NCI-H2196 treated with DMSO at 0.1 percent for 48 hours (cell line): ENCODE data around the gene TNS4.

Source experiments
- DNase-seq: peaks from one replicate; lab custom pipeline; 2025; ENCODE audit not compliant: unreplicated experiment; lab: John Stamatoyannopoulos, UW

TNS4 gene

DNA sequence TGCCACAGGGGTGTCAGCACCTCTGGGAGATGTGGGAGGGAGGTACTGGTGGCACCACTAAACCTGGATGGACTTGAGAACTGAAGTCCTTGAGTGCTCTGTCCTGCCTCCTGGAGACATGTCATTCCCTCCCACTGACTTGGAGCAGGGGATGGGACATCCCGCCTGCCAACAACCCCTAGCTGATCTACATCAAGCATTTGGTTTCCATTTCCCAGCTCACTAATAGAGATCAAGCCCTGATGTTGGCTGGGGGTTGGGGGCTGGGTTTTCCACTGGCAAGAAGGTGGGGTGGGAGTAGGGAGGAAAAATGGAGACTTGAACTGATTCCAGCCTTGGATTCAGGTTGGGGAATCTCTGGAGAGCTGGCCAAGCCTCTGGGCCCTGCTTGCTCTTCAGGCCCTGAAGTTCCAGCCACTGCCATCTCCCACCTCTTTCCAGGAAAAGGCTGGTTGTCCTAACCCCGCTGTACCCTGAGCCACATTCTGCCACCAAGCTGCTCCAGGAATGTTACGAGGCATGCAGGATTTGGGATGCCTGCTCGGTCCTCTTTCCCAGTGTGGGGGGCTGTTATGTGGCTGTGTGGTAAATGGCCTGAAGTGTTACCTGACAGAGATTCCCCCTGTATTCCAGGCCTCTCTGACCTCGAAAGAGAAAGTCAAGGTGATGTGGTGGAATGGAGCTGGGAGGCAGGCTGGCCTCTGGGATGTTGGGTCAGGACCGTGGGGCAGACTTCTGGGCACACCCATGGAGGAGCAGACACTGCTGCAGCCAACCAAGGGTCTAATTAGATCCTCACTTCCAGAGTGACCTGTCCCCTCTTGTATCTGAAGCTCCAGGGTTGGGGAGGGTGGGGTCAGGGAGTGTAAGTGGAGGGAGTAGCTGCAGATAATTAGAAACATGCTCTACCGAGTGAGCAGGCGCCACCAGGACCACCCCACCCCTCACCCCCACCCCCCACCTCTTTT, 41.5 kb downstream of the TNS4 start:
- no peak for DNase-seq

DNA sequence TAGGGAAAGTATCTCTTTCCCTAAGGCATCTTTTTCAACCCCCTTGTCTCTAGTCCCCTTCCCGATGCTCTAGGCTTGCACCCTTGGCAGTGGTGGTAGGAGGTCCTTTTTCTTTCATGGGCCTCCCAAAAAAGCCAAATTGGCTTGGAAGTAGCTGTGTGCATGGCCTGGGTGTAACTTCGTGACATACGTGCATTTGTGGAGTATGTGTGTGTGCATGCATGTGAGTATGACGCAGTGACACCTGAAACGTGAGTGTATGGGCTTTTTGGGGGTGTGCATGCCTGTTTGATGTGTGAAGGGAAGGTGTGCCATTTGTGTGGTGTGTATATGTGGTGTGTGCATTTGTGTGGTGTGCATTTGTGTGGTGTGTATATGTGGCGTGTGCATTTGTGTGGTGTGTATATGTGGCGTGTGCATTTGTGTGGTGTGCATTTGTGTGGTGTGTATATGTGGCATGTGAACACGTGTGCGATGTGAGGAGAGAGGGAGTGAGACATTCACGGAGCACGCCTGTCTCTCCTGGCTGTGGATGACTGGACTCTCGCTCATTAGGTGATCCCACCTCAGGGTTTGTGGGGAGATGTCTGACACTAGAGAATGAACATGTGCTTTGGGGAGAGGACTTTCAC, 42.5 kb downstream of the TNS4 start:
- no peak for DNase-seq

DNA sequence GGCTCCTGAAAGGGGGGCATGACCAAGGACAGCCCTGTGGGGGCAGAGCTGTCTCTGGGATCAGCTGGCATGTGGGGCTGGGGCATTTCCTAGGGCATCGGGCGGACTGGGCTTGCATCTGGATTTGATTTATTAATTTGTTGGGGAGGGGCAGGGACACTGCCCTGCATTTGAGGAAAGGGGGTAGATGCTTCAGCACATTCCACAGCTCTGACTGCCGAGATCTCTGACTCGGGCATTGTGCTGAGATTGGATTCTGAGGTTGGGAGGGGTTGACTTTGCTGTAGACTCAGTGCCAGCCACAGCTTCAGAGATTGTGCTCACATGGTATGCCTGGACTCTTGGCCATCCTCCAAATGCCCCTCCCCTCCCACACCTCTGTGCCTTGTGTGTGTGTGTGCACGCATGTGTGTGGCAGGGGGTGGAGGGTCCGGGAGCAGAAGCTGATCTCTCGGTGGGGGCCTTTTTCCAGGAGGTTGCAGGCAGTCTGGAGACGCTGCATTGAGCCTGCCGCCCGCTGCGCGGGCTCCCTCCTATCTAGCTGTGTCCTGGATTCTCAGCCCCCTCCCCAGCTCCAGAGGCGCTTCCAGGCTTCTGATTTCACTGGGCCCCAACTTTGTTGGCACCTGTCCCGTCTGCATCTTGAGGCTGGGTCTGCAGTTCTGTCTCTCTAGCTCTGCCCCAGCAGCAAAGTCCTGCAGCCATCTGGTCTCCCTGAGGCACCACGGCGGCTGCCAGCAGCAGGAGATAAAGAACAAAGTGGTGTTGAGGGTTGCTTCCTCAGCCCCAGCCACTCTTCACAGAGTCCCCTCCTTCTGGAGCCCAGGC, 43.2 kb downstream of the TNS4 start:
- DNase-seq, result no peak

DNA sequence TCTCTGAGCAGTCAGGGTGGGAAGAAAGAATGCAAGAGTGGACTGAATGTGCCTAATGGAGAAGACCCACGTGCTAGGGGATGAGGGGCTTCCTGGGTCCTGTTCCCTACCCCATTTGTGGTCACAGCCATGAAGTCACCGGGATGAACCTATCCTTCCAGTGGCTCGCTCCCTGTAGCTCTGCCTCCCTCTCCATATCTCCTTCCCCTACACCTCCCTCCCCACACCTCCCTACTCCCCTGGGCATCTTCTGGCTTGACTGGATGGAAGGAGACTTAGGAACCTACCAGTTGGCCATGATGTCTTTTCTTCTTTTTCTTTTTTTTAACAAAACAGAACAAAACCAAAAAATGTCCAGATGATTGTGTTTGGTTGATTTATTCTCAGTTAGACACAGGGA, 44.1 kb downstream of the TNS4 start:
- no peak for DNase-seq

DNA sequence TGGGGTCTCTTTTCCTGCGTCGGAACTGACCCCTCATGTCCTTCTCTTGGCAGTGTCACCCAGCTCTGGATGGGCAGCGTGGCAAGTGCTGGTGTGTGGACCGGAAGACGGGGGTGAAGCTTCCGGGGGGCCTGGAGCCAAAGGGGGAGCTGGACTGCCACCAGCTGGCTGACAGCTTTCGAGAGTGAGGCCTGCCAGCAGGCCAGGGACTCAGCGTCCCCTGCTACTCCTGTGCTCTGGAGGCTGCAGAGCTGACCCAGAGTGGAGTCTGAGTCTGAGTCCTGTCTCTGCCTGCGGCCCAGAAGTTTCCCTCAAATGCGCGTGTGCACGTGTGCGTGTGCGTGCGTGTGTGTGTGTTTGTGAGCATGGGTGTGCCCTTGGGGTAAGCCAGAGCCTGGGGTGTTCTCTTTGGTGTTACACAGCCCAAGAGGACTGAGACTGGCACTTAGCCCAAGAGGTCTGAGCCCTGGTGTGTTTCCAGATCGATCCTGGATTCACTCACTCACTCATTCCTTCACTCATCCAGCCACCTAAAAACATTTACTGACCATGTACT, 44.9 kb downstream of the TNS4 start:
- no peak for DNase-seq

DNA sequence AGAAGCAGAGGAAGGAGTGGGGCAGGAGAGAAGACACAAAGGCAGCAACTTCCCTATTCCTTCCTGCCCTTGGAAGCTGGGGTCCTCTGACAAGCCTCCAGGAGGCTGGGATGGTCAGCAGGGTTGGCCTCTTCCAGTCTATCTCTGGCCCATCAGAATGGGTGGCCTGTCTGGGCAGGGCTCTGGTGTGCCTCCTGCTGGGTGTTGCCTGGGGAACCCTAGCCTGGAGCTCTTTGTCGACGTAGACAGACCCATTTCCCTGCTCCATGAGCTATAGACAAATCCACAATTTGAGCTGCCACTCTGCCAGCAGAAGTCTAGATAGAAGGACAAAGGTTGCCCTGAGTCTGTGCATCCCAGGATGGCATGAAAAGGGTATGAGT, 46.8 kb downstream of the TNS4 start:
- no peak for DNase-seq

DNA sequence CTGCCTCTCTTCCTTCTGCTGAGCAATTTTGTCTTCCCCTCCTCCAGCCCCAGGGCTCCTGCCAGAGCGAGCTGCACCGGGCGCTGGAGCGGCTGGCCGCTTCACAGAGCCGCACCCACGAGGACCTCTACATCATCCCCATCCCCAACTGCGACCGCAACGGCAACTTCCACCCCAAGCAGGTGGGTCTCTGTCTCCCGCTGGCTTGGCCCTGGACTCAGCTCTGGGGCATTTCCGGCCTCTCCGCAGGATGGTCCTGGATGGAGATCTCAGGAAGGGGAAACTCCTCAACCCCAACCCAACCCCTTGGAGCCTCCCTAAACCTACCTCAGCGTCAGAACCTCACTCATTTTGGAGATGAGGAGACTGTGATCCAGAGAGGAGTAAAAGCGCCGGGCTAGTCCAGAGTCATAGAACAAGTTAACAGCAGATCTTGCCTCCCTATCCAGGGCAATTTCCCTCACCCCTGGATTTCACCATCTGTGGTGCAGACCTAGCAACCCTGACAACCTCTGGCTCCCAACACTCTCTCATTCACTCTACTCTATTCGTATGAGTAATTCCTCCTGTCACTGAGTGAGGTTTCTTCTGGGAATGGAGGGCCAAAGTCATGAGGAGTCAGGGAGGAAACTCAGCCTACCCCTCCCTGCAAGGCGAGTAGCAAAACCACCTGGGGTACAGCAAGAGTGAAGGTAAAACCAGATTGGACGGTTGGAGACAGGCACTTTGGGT, 47.4 kb downstream of the TNS4 start:
- no peak for DNase-seq

DNA sequence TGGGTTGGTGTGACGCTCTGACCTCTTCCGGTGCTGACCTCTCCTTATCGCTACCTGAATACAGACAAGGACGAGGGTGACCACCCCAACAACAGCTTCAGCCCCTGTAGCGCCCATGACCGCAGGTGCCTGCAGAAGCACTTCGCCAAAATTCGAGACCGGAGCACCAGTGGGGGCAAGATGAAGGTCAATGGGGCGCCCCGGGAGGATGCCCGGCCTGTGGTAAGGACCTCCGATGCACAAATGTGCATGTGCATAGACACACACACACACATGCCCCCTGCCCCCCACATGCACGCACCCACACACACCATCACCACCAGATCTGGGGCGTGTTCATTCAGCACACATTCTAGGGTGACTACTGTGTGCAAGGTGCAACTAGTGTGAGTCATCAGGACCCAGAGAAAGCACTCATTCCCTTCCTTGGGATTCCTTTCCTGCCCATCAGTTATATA, 48.5 kb downstream of the TNS4 start:
- no peak for DNase-seq

DNA sequence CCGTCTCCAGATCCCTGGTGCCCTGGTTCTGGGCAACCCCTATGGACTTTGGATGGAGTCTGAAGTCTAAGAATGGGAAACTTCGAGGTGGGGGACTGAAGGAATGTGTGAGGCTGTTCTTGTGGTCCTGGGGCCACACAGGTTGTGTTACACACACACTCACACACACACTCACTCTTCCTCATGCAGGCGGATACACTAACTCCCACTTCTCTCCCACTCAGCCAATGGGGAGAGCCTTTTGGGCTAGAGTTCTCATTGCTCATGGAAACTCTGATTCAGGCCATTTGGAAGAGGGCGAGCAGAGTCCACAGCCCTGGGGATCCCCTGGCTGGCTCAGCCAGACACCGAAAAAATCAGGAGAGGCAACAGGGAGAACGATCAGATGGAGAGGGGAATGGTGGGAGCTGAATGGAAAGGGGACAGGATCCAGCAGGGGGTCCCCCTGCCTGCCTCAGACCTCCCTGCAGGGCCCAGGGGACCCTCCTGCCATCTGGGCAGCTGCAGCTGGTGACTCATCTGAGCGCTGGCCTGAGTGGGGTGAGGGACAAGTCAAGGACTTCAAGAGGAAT, 49.1 kb downstream of the TNS4 start:
- DNase-seq, result no peak

DNA sequence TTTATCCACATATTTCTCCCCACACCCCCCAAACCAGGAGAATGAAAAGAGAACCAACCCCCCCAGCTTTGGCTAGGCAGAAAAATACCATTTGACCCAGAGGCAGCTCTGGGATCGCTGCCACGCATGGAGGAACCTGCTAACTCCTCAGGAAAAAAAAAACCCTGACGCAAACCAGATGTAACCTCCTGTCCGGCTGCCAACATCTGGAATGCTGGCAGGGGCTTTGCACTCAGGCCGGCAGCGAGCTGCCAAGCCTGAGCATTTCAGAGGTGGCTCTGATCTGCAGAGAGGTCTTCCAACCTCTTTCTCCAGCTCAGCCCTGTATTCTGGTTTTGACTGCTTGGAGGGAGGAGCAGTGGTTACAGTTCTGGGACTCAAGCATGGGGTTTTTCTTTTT, 50.0 kb downstream of the TNS4 start:
- no peak for DNase-seq

DNA sequence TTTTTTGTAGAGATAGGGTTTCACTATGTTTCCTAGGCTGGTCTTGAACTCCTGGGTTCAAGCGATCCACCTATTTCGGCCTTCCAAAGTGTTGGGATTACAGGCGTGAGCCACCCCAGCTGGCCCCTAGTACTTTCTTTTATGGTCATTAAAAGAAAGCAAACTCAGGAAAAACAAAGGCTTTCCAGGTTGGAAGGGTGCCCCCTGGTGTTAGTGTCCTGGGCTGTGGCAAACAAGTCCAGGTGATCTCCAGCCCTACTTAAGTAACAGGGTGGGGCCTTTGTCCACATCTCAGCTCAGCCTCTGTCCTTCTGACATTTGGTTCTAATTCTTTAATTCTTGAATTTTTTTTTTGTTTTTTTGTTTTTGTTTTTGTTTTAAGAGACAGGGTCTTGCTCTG, 51.2 kb downstream of the TNS4 start:
- DNase-seq, result no peak

DNA sequence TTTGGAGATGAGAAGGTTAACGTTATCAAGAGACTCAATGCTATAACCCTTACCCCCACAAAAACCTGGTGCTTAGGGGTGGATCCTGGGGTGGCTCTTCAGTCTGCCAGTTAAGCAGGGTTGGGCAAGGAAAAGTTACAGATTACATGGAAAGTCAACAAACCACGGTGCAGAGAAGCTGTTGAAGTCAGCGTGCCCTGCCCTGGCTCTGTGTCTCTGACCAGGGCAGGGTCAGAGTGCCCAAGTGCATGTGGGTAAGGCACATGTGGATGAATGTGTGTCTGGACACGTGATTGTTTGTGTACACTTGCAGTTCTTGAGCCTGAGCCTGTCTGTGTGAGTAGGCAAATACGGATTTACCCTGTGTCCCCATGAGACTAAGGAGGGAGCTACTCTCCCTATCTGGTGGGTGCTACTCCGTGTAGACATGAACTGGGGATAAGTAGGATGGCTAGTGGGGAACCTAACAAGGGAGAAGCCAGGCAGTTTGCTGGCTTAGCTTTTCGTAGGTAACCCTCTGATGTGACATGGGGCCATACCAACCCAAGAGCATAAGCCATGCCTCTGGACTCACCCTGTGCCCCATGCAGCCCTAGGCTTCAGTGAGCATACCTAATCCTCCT, 52.7 kb downstream of the TNS4 start:
- DNase-seq, result no peak

DNA sequence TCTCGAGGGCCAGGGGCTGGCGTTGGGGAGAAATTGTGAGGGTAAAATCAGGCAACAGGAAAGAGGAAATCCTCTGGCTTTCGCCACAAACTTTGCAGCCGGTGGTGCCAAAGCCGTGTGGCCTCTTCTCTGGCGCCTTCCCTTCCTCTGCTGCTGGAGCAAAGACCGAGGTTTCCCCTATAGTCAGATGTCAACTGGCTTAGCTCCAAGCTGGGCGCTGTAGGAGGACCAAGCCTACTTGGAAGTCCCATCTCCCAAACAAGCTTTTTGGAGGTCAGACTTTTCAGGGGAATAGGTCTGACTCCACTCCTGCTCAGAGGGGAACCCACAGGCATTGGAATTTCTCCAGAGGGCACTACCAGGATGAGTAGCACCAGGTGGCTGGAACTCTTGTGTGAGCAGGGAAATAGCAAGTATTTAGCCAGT, 53.2 kb downstream of the TNS4 start:
- DNase-seq, result no peak

DNA sequence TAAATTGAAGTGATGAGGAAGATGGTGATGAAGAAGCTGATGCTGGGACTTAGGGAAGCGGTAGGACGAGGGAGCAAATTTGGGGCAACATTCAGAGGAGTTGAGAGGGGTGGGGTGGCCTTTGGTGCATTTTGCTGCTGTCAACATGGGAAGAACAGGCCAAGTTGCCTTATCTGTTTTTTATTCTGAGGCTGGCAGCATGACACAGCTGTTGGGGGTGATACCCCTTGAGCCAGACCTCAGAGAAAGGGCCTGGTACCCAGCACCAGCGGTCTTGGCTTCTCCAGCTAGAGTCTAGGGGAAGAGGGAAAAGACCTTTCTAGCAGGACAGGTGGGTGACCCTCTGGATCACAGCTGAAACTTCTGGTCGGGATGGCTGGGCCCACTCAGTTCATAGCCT, 53.6 kb downstream of the TNS4 start:
- no peak for DNase-seq

DNA sequence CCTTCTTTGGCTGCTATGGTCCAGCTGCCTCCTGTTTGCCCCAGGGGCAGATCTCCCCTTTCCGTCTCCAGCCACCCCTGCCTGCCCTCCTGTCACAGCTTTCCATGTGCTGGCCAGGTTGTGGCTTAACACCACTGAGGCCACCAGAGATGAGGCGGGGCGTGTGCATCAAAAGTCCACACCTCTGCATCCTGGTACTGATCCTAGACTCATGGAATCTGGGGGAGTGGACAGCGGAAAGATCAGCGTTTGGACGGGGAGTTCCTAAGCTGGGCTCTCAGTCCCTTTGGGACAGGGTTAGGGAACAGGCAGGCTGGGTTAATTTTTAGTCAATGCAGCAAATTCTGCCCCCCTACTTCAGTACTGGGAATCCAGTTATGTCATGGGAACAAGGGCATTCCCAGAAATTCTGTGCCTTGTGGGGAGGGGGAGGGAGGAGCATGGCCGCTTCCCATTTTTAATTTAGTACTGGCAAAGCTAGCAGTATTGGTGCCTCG, 54.2 kb downstream of the TNS4 start:
- DNase-seq, result no peak

DNA sequence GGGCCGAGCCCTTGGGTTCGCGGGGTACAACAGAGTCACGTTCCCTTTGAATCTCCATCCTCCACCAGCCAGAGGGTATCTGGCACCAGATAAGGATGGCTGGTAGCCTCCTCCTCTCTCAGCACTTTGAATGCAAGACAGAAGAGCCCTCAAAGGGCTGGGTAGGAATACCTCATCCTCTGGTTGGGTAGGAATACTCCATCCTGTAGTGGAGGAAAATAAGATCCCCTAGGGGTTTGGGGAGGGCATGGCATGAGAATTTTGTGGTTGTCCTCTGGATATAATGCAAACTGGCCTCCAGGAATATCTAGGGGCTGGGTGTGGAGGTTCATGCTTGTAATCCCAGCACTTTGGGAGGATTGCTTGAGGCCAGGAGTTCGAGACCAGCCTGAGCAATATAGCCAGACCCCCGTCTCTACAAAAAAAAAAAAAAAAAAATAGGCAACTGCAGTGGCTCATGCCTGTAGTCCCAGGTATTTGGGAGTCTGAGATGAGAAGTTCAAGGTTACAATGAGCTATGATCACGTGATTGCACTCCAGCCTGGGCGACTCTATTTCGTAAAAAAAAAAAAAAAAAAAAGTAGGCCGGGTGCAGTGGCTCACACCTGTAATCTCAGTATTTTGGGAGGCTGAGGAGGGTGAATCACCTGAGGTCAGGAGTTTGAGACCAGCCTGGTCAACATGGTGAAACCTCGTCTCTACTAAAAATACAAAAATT, 55.5 kb downstream of the TNS4 start:
- no peak for DNase-seq

DNA sequence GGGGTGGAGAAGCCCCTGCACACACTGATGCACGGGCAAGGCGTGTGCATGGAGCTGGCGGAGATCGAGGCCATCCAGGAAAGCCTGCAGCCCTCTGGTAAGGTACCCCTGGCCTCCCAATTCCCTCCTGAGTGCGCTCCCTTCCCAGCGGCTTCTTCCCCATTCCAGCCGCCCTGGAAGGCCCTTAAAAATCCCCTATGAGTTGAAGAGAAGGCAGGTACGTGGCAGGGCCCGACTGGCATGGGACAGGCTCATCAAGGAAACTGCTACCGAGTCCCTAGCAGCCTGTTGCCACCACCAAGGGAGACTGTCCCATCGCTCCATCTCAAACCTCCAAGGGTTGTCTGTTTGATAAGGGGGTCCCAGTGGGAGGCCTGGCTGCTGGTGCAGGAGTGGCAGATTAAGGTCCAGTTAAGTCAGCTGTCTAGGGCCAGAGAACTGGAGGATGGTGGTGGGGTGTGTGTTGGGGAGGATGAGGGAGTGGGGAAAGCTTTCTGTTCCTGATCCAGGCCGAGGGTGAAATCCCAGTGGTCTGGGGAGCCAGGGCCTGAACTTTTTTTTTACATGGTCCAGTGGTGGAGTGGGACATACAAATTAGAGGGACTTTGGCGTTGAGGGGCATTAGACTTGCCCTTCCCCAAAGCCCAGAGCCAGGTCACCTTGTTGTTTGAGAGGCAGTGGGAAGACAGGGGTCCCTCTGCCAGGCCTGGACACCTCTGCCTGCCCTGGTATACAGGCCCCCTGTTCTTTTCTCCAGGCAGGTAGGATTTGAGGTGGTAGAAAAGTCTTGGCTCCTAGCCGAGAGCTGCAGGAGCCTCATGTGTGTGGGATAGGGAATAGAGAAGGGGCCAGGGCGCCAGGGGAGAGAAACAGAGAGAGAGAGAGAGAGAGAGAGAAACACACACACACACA, 57.2 kb downstream of the TNS4 start:
- no peak for DNase-seq
